Right hindlimb (tissue), 1 donor: Measurements from ENCODE around the gene OR12D2.
"Not testable (repeated sequence)": the region's sequence is repeated elsewhere in the genome, so short reads cannot be mapped to it uniquely, and the experiment has no call there.

Experiments
- DNase-seq: peaks from one replicate; pipeline ENCODE4 v3.0.0-alpha.2; 2018

OR12D2 gene

GRCh38 chr6:29395331-29395730 lies at the start of gene OR12D2:
OR12D2 (plus strand) TSS chr6:29395631; CDS start chr6:29396700, 1,069 bp downstream.
- no peak for DNase-seq

- not testable (repeated sequence) for DNase-seq
Measured at GRCh38 chr6:29349348-29349747, 46.1 kb upstream of the OR12D2 start.

- no peak for DNase-seq
Measured at GRCh38 chr6:29354980-29355379, 40.5 kb upstream of the OR12D2 start.

GRCh38 chr6:29355603-29356002 lies 39.8 kb upstream of the OR12D2 start:
- no peak for DNase-seq

GRCh38 chr6:29368765-29369164 lies 26.7 kb upstream of the OR12D2 start, which contains the start of gene OR5V1:
OR5V1 (minus strand) TSS chr6:29368865; CDS start chr6:29356195, 12,670 bp downstream.
- no peak for DNase-seq

GRCh38 chr6:29375191-29375590 lies 20.2 kb upstream of the OR12D2 start, which contains the start of gene OR12D3:
OR12D3 (minus strand) TSS chr6:29375291; CDS start chr6:29375287, 4 bp downstream.
- no peak for DNase-seq

DNA sequence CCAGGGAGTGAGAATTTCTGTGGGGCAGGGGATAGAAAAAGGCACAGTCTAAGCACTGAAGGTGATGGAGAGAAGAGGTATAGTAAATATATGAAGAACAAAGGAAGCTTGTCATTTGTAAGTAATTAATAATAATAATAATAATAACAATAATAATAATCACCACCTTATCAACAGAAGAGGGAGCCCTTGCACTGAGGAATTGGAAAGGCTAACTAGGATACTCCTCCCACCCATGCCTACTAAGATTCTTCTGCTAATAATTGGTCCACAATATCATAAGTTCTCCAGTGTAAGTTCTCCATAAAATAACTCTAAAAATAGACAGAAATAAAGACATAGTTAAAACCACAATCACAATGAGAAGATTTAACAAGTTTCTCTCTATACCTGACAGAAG lies 19.4 kb upstream of the OR12D2 start:
- no peak for DNase-seq

DNA sequence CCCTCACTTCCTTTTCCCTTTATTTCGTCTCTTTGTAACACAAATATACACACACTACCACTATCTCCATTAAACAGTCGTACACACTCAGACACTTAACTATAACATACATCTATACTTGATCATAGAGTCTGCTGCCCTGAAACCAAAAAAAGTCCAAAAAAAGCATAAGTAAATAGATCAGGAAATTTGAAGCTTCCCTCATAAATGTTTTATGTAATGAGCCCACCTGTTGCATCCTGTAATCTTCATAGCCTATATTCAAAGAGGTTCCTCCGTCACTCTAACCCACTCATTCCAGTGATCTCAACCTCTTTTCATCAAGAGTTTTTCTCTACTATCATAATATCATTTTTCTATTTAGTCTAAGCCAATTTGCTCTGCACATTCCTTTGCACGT lies 6.9 kb upstream of the OR12D2 start:
- no peak for DNase-seq

- no peak for DNase-seq
Measured at GRCh38 chr6:29399525-29399924, 4.1 kb downstream of the OR12D2 start.

GRCh38 chr6:29403801-29404200 lies 8.4 kb downstream of the OR12D2 start:
- no peak for DNase-seq

- DNase-seq = no peak
Measured at GRCh38 chr6:29414588-29414987, 19.2 kb downstream of the OR12D2 start, which contains the start of gene OR12D1. OR12D1 (plus strand) TSS chr6:29414928.

DNA sequence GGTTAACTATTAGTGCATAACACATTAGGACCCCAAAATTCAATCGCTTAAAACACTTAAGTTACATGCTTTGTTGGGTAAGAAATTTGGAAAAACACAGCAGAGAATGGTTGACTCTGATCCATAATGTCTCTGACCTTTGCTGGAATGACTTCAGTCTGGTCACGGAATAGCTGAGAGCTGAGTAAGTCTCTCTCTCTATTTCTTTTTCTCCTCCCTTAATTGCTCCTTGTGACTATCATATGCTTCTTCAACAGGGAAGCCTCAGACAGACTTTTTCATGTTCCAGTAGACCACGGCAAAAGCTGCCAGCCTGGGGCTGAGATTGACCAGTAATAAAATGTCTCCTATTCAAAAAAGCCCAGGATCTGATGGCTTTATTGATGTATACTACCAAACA lies 24.1 kb downstream of the OR12D2 start:
- DNase-seq = no peak

- DNase-seq = no peak
Measured at GRCh38 chr6:29424168-29424567, 28.7 kb downstream of the OR12D2 start.

GRCh38 chr6:29424575-29424974 lies 29.1 kb downstream of the OR12D2 start:
- DNase-seq = no peak

GRCh38 chr6:29425075-29425474 lies 29.6 kb downstream of the OR12D2 start:
- DNase-seq = no peak

DNA sequence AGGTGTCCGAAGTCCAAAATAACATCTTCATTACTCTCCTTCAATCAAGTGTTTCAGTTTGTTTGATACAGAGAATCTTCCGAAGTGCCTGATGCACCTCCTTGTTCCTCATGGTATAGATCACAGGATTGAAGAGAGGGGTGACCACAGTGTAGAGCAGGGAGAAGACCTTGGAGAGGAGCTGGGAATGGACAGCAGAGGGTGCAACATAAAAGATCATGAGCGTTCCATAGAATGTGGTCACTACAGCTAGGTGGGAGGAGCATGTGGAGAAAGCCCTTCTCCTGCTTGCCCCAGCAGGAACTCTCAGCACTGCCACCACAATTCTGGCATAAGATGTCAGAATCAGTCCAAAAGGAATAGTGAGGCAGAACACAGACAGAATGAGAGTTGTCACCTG lies 31.2 kb downstream of the OR12D2 start:
- no peak for DNase-seq

DNA sequence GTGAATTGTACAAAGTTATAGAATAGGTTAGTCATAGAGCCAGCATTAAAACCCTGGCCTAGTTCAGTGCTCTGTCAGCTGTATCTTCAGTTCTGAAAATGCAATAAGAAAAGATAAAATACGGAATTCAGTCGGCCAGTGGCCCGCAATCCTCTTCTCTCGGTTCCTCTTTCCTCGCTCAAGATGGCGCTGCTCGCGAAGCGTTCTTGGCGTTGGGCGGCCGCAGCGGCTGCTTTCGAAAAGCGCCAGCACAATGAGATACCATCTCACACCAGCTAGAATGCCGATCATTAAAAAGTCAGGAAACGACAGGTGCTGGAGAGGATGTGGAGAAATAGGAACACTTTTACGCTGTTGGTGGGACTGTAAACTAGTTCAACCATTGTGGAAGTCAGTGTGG lies 41.3 kb downstream of the OR12D2 start:
- DNase-seq = not testable (repeated sequence)

DNA sequence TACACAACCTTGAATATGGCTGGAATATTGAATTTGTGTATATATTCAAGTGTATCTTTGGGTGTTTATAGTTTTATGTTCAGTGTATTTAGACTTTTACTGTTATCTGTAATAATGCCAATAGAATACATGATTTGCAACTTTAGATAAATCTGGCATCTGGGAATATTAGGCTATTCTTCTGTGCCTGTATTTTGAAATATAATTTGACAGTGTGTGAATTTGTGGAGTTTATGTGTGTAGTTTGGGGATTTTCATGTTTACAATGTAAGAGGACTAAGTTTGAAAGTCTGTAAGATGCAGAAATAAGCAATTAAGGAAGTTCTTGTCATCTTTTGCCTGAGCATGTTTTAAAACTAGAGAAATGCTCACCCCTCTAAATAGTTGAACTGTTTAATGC lies 43.6 kb downstream of the OR12D2 start, which contains the start of gene OR10C1:
Gene OR10C1, plus strand, starts transcription at position 301 of the 400 bp plus-strand sequence. CDS start 710 bp downstream, outside the sequence.
- DNase-seq = no peak

DNA sequence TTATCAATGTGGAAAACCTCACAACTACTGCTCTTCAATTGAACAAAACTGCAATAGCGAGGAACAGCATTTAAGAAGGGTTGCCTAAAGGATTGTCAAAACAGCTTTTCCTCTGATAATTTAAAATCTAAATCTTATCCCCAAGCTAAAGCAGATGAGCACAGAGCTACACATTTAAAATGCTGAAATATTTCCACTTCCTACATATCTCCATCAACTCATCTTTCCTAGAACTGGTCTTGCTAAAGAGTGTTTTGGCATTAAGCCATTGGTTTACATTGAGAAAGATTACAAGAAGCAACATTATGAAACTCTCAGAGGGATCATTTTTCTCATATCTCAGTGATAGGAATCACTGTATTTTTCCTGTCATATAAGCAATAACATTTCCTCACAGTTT lies 47.3 kb downstream of the OR12D2 start:
- no peak for DNase-seq

DNA sequence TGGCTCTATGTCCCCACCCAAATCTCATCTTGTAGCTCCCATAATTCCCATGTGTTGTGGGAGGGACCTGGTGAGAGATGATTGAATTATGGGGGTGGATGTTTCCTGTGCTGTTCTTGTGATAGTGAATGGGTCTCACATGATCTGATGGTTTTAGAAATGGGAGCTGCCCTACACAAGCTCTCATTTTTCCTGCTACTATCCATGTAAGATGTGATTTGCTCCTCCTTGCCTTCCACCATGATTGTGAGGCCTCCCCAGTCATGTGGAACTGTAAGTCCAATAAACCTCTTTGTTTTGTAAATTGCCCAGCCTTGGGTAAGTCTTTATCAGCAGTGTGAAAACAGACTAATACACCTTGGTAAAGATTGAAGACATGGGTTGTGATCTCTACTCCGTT lies 48.6 kb downstream of the OR12D2 start:
- DNase-seq = not testable (repeated sequence)
